Measurements from ENCODE around the gene VPS35L. TPM values are rescaled to one million over a fixed set of nuclear protein-coding genes. Genes with fewer than 3 reads are reported as not detected.

VPS35L gene
- total RNA-seq, 2 donors from 2014 or later, result 38.2 to 40.8 TPM

GRCh38 chr16:19694989-19695388, 139.5 kb downstream of the VPS35L start:
- ATAC-seq (replicated peaks), result no peak
- H3K9me3 Mint-ChIP-seq, result no peaks in the 10 kb centered on the region
- H3K4me1 Mint-ChIP-seq, result peaks cover 29% of the 10 kb centered on the region
- H3K36me3 Mint-ChIP-seq (ENCODE audit: low read depth), result peaks cover 27% of the 10 kb centered on the region
- no peaks in the 10 kb centered on the region for H3K27me3 Mint-ChIP-seq
- peak overlapping the region; percentile 59 for H3K27ac Mint-ChIP-seq
- no peak overlapping the region for H3K4me3 Mint-ChIP-seq

GRCh38 chr16:19696328-19696727, 140.8 kb downstream of the VPS35L start:
- H3K27me3 Mint-ChIP-seq, result no peaks in the 10 kb centered on the region
- ATAC-seq (replicated peaks), result peak; percentile 57
- H3K9me3 Mint-ChIP-seq, result no peaks in the 10 kb centered on the region
- H3K27ac Mint-ChIP-seq, result peak overlapping the region; percentile 71
- H3K4me1 Mint-ChIP-seq, result peaks cover 29% of the 10 kb centered on the region
- peaks cover 40% of the 10 kb centered on the region for H3K36me3 Mint-ChIP-seq (ENCODE audit: low read depth)
- H3K4me3 Mint-ChIP-seq, result peak overlapping the region; percentile 40

GRCh38 chr16:19696961-19697360, 141.5 kb downstream of the VPS35L start:
- Mint-ChIP-seq H3K27me3 (no peaks in the 10 kb centered on the region), H3K36me3 (ENCODE audit: low read depth) (peaks cover 40% of the 10 kb centered on the region), H3K27ac (peak overlapping the region; percentile 71), H3K9me3 (no peaks in the 10 kb centered on the region), H3K4me3 (peak overlapping the region; percentile 40), H3K4me1 (peaks cover 29% of the 10 kb centered on the region)
- ATAC-seq (replicated peaks), result no peak

GRCh38 chr16:19697756-19698318, 142.3 kb downstream of the VPS35L start:
- peak overlapping the region; percentile 40 for H3K4me3 Mint-ChIP-seq
- H3K9me3 Mint-ChIP-seq, result no peaks in the 10 kb centered on the region
- peak overlapping the region; percentile 71 for H3K27ac Mint-ChIP-seq
- peak; percentile 30 for ATAC-seq (replicated peaks)
- H3K36me3 Mint-ChIP-seq (ENCODE audit: low read depth), result peaks cover 48% of the 10 kb centered on the region
- no peaks in the 10 kb centered on the region for H3K27me3 Mint-ChIP-seq
- peaks cover 29% of the 10 kb centered on the region for H3K4me1 Mint-ChIP-seq

- peak; percentile 68 for ATAC-seq (replicated peaks)
- H3K27me3 Mint-ChIP-seq, result no peaks in the 10 kb centered on the region
- H3K36me3 Mint-ChIP-seq (ENCODE audit: low read depth), result peaks cover 58% of the 10 kb centered on the region
- peak overlapping the region; percentile 71 for H3K27ac Mint-ChIP-seq
- H3K4me3 Mint-ChIP-seq, result peak overlapping the region; percentile 40
- no peaks in the 10 kb centered on the region for H3K9me3 Mint-ChIP-seq
- H3K4me1 Mint-ChIP-seq, result peaks cover 29% of the 10 kb centered on the region
Measured at GRCh38 chr16:19698480-19699465, 143.3 kb downstream of the VPS35L start.

GRCh38 chr16:19699472-19699871, 144.0 kb downstream of the VPS35L start:
- Mint-ChIP-seq H3K9me3 (no peaks in the 10 kb centered on the region), H3K4me3 (no peak overlapping the region), H3K4me1 (peaks cover 25% of the 10 kb centered on the region), H3K27ac (no peak overlapping the region), H3K36me3 (ENCODE audit: low read depth) (peaks cover 65% of the 10 kb centered on the region), H3K27me3 (no peaks in the 10 kb centered on the region)
- no peak for ATAC-seq (replicated peaks)

GRCh38 chr16:19700319-19700781, 144.8 kb downstream of the VPS35L start:
- peaks cover 25% of the 10 kb centered on the region for H3K4me1 Mint-ChIP-seq
- no peaks in the 10 kb centered on the region for H3K9me3 Mint-ChIP-seq
- H3K36me3 Mint-ChIP-seq (ENCODE audit: low read depth), result peaks cover 74% of the 10 kb centered on the region
- no peaks in the 10 kb centered on the region for H3K27me3 Mint-ChIP-seq
- H3K27ac Mint-ChIP-seq, result no peak overlapping the region
- no peak for ATAC-seq (replicated peaks)
- H3K4me3 Mint-ChIP-seq, result no peak overlapping the region

- ATAC-seq (replicated peaks), result peak; percentile 32
- Mint-ChIP-seq H3K4me1 (peaks cover 24% of the 10 kb centered on the region), H3K4me3 (no peak overlapping the region), H3K27me3 (no peaks in the 10 kb centered on the region), H3K27ac (no peak overlapping the region), H3K9me3 (no peaks in the 10 kb centered on the region), H3K36me3 (ENCODE audit: low read depth) (peaks cover 81% of the 10 kb centered on the region)
Measured at GRCh38 chr16:19701091-19701490, 145.6 kb downstream of the VPS35L start.

- Mint-ChIP-seq H3K4me1 (peaks cover 13% of the 10 kb centered on the region), H3K9me3 (no peaks in the 10 kb centered on the region), H3K4me3 (no peak overlapping the region), H3K27me3 (no peaks in the 10 kb centered on the region), H3K36me3 (ENCODE audit: low read depth) (peaks cover 92% of the 10 kb centered on the region), H3K27ac (no peak overlapping the region)
- no peak for ATAC-seq (replicated peaks)
Measured at GRCh38 chr16:19703172-19703889, 147.8 kb downstream of the VPS35L start.

GRCh38 chr16:19704321-19705145, 149.0 kb downstream of the VPS35L start:
- H3K36me3 Mint-ChIP-seq (ENCODE audit: low read depth), result peaks cover 88% of the 10 kb centered on the region
- H3K27ac Mint-ChIP-seq, result no peak overlapping the region
- ATAC-seq (replicated peaks), result no peak
- no peak overlapping the region for H3K4me3 Mint-ChIP-seq
- H3K9me3 Mint-ChIP-seq, result no peaks in the 10 kb centered on the region
- H3K27me3 Mint-ChIP-seq, result no peaks in the 10 kb centered on the region
- H3K4me1 Mint-ChIP-seq, result peaks cover 7% of the 10 kb centered on the region

- Mint-ChIP-seq H3K27ac (no peak overlapping the region), H3K9me3 (no peaks in the 10 kb centered on the region), H3K27me3 (no peaks in the 10 kb centered on the region), H3K4me1 (peaks cover 10% of the 10 kb centered on the region), H3K4me3 (no peak overlapping the region), H3K36me3 (ENCODE audit: low read depth) (peaks cover 89% of the 10 kb centered on the region)
- no peak for ATAC-seq (replicated peaks)
Measured at GRCh38 chr16:19705146-19705501, 149.6 kb downstream of the VPS35L start.

GRCh38 chr16:19705843-19706242, 150.3 kb downstream of the VPS35L start:
- Mint-ChIP-seq H3K4me3 (no peak overlapping the region), H3K9me3 (no peaks in the 10 kb centered on the region), H3K27me3 (no peaks in the 10 kb centered on the region), H3K36me3 (ENCODE audit: low read depth) (peaks cover 87% of the 10 kb centered on the region), H3K27ac (no peak overlapping the region), H3K4me1 (peaks cover 10% of the 10 kb centered on the region)
- ATAC-seq (replicated peaks), result no peak

- Mint-ChIP-seq H3K36me3 (ENCODE audit: low read depth) (peaks cover 85% of the 10 kb centered on the region), H3K4me3 (no peak overlapping the region)
Measured at GRCh38 chr16:19706846-19707245, 151.3 kb downstream of the VPS35L start.

More at GRCh38 chr16:19706846-19707245, 151.3 kb downstream of the VPS35L start:
- H3K9me3 Mint-ChIP-seq, result no peaks in the 10 kb centered on the region
- H3K4me1 Mint-ChIP-seq, result peaks cover 13% of the 10 kb centered on the region
- H3K27ac Mint-ChIP-seq, result no peak overlapping the region
- no peaks in the 10 kb centered on the region for H3K27me3 Mint-ChIP-seq
- no peak for ATAC-seq (replicated peaks)

Data from activated T-helper 17 cell treated with anti-CD3 and anti-CD28 coated beads, Interleukin-2, amount 50 U/mL, for 72 hours (primary cell).